ENCODE data around the gene RND3. TPM values are rescaled to one million over a fixed set of nuclear protein-coding genes. Genes with fewer than 3 reads are reported as not detected.

The RND3 gene
- polyA plus RNA-seq, 2 of the 4 experiments (the other 2 are of a cell fraction), result 56.8 to 137 TPM

DNA sequence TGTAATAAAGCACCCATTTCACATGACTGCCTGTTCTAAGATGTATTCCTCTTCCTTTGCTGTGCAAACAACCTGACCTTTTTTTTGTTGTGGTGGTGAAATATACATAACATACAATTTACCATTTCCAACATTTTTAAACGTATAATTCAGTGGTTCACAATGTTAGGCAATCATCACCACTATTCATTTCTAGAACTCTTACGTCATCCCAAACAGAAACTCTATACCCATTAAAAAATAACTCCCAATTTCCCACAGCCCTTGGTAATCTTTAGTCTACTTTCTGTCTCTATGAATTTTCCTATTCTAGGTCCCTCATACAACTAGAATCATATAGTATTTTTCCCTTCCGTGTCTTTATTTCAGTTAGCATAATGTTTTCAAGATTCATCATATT lies 36.7 kb downstream of the RND3 start:
- ChIA-PET POLR2A (no interaction called here), CTCF (no interaction called here)
- ATAC-seq, result no peak

DNA sequence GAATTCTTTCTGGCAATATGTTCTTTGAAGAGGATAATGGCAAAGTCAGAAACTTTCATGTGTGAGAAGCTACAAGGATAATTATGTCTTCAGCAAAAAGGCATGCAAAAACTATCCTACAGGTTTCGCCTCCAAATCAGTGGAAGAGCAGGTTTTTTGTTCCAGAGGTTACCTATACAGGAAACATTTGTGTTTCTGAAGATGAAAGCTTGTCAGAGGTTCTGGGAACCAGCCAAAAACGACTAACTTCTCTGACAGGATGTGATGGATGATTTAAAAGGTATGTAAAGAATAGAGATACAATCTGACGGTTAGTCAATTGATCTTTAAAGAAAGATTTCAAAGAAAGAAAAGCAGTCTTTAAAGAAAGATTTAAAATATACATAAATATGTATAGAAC lies 37.6 kb downstream of the RND3 start:
- H3K4me1 ChIP-seq, result 0 out of 3 replicates have a peak, but pooled peaks cover 7% of the 10 kb centered on the region
- TF ChIP-seq, protein P1, sequence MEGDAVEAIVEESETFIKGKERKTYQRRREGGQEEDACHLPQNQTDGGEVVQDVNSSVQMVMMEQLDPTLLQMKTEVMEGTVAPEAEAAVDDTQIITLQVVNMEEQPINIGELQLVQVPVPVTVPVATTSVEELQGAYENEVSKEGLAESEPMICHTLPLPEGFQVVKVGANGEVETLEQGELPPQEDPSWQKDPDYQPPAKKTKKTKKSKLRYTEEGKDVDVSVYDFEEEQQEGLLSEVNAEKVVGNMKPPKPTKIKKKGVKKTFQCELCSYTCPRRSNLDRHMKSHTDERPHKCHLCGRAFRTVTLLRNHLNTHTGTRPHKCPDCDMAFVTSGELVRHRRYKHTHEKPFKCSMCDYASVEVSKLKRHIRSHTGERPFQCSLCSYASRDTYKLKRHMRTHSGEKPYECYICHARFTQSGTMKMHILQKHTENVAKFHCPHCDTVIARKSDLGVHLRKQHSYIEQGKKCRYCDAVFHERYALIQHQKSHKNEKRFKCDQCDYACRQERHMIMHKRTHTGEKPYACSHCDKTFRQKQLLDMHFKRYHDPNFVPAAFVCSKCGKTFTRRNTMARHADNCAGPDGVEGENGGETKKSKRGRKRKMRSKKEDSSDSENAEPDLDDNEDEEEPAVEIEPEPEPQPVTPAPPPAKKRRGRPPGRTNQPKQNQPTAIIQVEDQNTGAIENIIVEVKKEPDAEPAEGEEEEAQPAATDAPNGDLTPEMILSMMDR (IDR thresholded peaks at IDR 0.05), result no peak
- TF ChIP-seq GATA3 (IDR thresholded peaks at IDR 0.05; ENCODE audit: borderline replicate concordance), result 0 out of 2 replicates have a peak, but pooled peaks have one; percentile 15
- no peak for TF ChIP-seq RARB (CRISPR knock-in tag; IDR thresholded peaks at IDR 0.05)
- H3K4me3 ChIP-seq, result no peak overlapping the region
- H3K4me2 ChIP-seq, result no peak overlapping the region
- CTCF ChIA-PET, result no interaction called here
- 0 out of 3 replicates have a peak, but pooled peaks cover under 1% of the 10 kb centered on the region for H3K9me3 ChIP-seq
- WGBS (ENCODE audit: missing lambda C conversion rate), result 38% methylated on average over 3 of the region's 3 CpGs
- H3K27ac ChIP-seq, result no peak overlapping the region
- ATAC-seq (no peak), DNase-seq (ENCODE audit: low read depth in 1 of 2, low spot score in 1 of 2) (no peak), FAIRE-seq (no peak)
- POLR2A ChIA-PET, result no interaction called here

More for the DNA sequence above, 36.7 kb downstream of the RND3 start:
- no peak overlapping the region for H3K4me3 ChIP-seq
- DNase-seq (ENCODE audit: low read depth in 1 of 2, low spot score in 1 of 2) (no peak), FAIRE-seq (no peak)
- H3K4me1 ChIP-seq, result 0 out of 3 replicates have a peak, but pooled peaks cover 7% of the 10 kb centered on the region
- no peak for TF ChIP-seq HDAC2 (IDR thresholded peaks at IDR 0.05)
- TF ChIP-seq ZC3H11A (IDR thresholded peaks at IDR 0.05), result no peak
- TF ChIP-seq HOXB13 (CRISPR knock-in tag; IDR thresholded peaks at IDR 0.05; ENCODE audit: low read depth), result no peak
- TF ChIP-seq SMC3 (IDR thresholded peaks at IDR 0.05), result no peak
- no peak for TF ChIP-seq ZSCAN20 (CRISPR knock-in tag; IDR thresholded peaks at IDR 0.05)
- no peak for TF ChIP-seq NR3C1 (IDR thresholded peaks at IDR 0.05)
- TF ChIP-seq RCOR1 (IDR thresholded peaks at IDR 0.05; ENCODE audit: low read depth, low read length), result no peak
- TF ChIP-seq CBX8 (IDR thresholded peaks at IDR 0.05), result no peak
- TF ChIP-seq CBX2 (IDR thresholded peaks at IDR 0.05; ENCODE audit: borderline replicate concordance, low read depth), result no peak
- H3K4me2 ChIP-seq, result no peak overlapping the region
- no peak overlapping the region for H3K27ac ChIP-seq
- H3K9me3 ChIP-seq, result no peaks in the 10 kb centered on the region
- WGBS (ENCODE audit: missing lambda C conversion rate), result 74% methylated on average over 3 of the region's 3 CpGs

DNA sequence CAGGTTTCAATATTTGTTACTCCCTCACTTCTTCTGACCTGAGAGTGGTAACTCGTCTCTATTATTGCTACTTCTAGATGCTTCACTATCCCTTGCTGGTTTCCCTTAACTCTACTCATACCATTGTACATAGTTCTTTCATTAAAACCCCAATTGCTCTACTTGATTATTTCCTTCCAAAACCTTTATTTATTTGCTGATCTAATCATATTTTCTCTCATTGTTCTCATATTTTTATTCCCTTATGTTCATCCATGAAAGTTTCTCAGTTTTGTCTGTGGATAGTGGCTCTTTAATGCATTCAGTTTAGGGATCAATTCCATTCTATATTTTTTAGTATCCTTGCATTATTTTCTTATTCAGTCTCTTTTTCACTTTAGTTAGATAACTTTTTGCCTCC lies 42.1 kb downstream of the RND3 start:
- Histone ChIP-seq H3K9me3 (0 out of 3 replicates have a peak, but pooled peaks cover 2% of the 10 kb centered on the region), H3K4me1 (0 out of 3 replicates have a peak, but pooled peaks cover 5% of the 10 kb centered on the region), H3K27ac (no peak overlapping the region), H3K4me2 (no peak overlapping the region), H3K4me3 (no peak overlapping the region)
- DNase-seq (ENCODE audit: low read depth in 1 of 2, low spot score in 1 of 2) (no peak), FAIRE-seq (no peak), ATAC-seq (no peak)
- WGBS (ENCODE audit: missing lambda C conversion rate), result 70% methylated on average over 1 of the region's 1 CpG
- POLR2A ChIA-PET, result no interaction called here
- CTCF ChIA-PET, result no interaction called here
- no peak for TF ChIP-seq HOXB13 (CRISPR knock-in tag; IDR thresholded peaks at IDR 0.05; ENCODE audit: low read depth)
- peak; percentile 93 for TF ChIP-seq MAFK (IDR thresholded peaks at IDR 0.05; ENCODE audit: partially characterized antibody)
- no peak for TF ChIP-seq TFCP2L1 (CRISPR knock-in tag; IDR thresholded peaks at IDR 0.05)

DNA sequence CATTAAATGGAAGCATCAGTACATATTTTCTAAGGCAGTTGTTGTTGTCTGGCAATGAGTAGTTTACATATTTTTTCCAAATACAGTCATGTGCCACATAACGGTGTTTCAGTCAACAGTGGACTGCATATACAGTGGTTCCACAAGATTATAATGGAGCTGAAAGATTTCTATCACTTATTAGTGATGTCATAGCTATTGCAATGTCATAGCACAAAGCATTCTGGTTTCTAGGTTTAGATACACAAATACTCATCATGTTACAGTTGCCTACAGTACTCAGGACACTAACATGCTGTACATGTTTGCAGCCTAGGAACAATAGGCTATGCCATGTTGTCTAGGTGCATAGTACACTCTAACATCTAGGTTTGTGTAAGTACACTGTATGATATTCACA lies 45.0 kb downstream of the RND3 start:
- H3K27ac ChIP-seq, result no peak overlapping the region
- POLR2A ChIA-PET, result interaction anchor here (0.5 kb wide), 1 partner anchor 22 kb away, joined by 5 read pairs; no protein-coding TSS in a partner anchor
- no peak for FAIRE-seq

More for the DNA sequence above, 45.0 kb downstream of the RND3 start:
- DNase-seq (ENCODE audit: low read depth in 1 of 2, low spot score in 1 of 2) (no peak), ATAC-seq (no peak)
- TF ChIP-seq CBX2 (IDR thresholded peaks at IDR 0.05; ENCODE audit: borderline replicate concordance, low read depth) (no peak), FOSL2 (IDR thresholded peaks at IDR 0.05) (no peak), FOSL2 (CRISPR knock-in tag; IDR thresholded peaks at IDR 0.05) (no peak), HDAC2 (IDR thresholded peaks at IDR 0.05) (no peak), SREBF2 (IDR thresholded peaks at IDR 0.05) (no peak), NPAS2 (CRISPR knock-in tag; IDR thresholded peaks at IDR 0.05; ENCODE audit: borderline replicate concordance) (no peak), EHMT2 (IDR thresholded peaks at IDR 0.05; ENCODE audit: low read depth) (no peak), USF2 (IDR thresholded peaks at IDR 0.05) (no peak)
- no peak overlapping the region for H3K4me3 ChIP-seq
- 0 out of 3 replicates have a peak, but pooled peaks cover 2% of the 10 kb centered on the region for H3K9me3 ChIP-seq
- 87% methylated on average over 1 of the region's 1 CpG for WGBS (ENCODE audit: missing lambda C conversion rate)
- no peak overlapping the region for H3K4me2 ChIP-seq
- CTCF ChIA-PET, result no interaction called here
- H3K4me1 ChIP-seq, result no peaks in the 10 kb centered on the region
